ENCODE data around the gene FAM53A. TPM values are rescaled to one million over a fixed set of nuclear protein-coding genes. Genes with fewer than 3 reads are reported as not detected.

Gene FAM53A
- total RNA-seq, 1 donor from 2014 or later = 3.3 TPM

DNA sequence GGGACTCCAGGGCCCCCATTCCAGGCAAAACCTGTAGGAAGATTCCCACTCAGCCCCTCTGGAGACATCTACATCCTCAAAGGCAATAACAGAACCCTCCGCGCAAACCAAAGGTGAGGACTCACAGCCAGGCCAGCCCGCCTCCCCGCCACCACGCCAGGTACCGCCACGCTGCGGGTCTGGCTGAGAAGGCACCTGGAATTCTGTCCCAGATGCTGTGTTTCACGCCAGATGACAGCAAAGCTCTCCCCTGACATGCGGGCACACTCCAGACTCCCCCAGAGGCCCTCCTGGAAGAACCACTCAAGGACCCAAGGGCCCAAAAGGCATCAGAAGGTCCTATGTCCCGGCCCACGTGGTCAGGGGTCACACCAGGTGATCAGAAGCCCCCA is 59.6 kb downstream of the FAM53A start:
- intact Hi-C loops (cut with micrococcal nuclease) = no loop called here
- Mint-ChIP-seq H3K4me3 (ENCODE audit: low read depth) (no peak overlapping the region), H3K27ac (no peak overlapping the region), H3K27me3 (ENCODE audit: low read depth) (no peaks in the 10 kb centered on the region), H3K9me3 (no peaks in the 10 kb centered on the region), H3K4me1 (ENCODE audit: low read depth) (no peaks in the 10 kb centered on the region), H3K36me3 (ENCODE audit: low read depth) (no peaks in the 10 kb centered on the region)
- no peak for DNase-seq (ENCODE audit: low spot score)

DNA sequence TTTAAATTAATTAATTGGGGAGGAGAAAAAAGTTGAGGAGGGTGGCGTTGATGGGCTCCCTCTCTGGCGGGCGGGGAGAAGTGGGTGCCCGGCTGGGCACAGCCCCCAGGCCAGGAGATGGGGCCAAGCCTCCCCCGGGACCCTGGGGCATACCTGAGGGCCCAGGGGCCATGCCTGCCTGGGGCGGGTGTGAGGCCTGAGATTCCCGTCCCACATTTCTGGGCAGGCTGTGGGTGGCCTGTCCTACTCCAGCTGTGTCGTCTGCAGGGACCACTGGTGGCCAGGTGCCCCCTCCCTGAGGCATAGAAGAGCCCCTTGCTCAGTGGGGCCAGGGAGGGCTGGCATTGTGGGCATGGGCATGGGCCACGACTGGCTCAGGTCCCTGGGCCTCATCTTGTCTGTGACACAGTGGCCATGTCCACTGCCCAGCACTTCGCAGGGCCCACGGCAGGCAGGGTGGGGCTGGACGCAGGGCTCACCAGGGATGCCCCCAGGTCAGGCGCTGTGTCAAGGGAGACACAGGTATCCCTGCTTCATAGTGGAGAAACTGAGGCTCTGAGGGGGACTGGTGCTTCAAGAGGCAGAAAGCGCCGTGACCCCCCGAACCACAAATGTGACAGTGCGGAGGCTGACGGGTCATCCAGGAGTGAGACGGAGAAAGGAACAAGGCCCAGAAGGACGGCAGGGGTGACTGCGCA is 60.1 kb downstream of the FAM53A start:
- no peaks in the 10 kb centered on the region for H3K27me3 Mint-ChIP-seq (ENCODE audit: low read depth)
- no peak overlapping the region for H3K4me3 Mint-ChIP-seq (ENCODE audit: low read depth)
- no peak overlapping the region for H3K27ac Mint-ChIP-seq
- intact Hi-C loops (cut with micrococcal nuclease) = no loop called here
- H3K4me1 Mint-ChIP-seq (ENCODE audit: low read depth) = no peaks in the 10 kb centered on the region
- DNase-seq (ENCODE audit: low spot score) = no peak
- no peaks in the 10 kb centered on the region for H3K9me3 Mint-ChIP-seq
- H3K36me3 Mint-ChIP-seq (ENCODE audit: low read depth) = no peaks in the 10 kb centered on the region

DNA sequence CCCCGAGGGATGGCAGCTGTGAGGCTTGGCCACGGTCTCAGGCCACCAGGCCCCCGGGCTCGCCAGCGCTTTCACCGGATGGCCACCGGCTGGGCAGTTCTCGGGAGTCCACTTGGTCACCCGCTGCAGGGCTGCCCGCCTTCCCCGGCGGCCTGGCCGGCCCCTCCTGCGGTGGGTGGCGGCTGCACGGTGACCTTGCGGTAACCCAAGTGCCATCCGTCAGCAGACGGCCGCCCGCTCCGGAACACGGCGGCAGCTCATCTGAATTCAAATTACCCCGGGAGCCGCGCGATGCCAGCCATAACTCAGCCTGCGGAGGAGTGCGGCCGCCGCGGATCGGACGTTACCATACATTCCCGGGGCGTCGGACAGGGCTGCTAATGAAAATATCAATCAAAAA is 60.7 kb downstream of the FAM53A start:
- no peak for DNase-seq (ENCODE audit: low spot score)

DNA sequence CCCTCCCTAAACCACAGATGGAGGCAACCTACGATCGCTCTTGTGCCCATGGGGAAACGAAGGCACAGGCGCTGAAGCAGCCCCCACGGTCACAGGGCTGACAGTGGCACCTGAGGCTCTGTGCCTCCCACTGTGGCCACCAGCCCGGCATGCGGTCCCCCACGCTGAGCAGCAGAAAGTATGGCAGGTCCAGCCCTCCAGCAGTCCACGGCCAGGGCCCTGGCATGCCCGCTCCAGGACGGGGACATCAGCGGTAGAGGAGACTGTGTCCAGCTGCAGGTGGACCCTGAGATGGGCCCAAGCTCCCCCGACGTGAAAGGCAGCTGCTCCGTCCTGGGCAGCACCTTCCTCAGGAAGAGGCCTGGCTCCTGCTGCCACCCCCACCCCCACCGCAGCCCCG is 61.2 kb downstream of the FAM53A start:
- Mint-ChIP-seq H3K4me1 (ENCODE audit: low read depth) (no peaks in the 10 kb centered on the region), H3K27me3 (ENCODE audit: low read depth) (no peaks in the 10 kb centered on the region), H3K27ac (no peak overlapping the region), H3K9me3 (no peaks in the 10 kb centered on the region), H3K36me3 (ENCODE audit: low read depth) (no peaks in the 10 kb centered on the region), H3K4me3 (ENCODE audit: low read depth) (no peak overlapping the region)
- intact Hi-C loops (cut with micrococcal nuclease) = no loop called here
- DNase-seq (ENCODE audit: low spot score) = no peak

More for the DNA sequence above, 60.7 kb downstream of the FAM53A start:
- Mint-ChIP-seq H3K27me3 (ENCODE audit: low read depth) (no peaks in the 10 kb centered on the region), H3K4me1 (ENCODE audit: low read depth) (no peaks in the 10 kb centered on the region), H3K36me3 (ENCODE audit: low read depth) (no peaks in the 10 kb centered on the region), H3K27ac (no peak overlapping the region), H3K4me3 (ENCODE audit: low read depth) (no peak overlapping the region), H3K9me3 (no peaks in the 10 kb centered on the region)
- intact Hi-C loops (cut with micrococcal nuclease) = no loop called here

DNA sequence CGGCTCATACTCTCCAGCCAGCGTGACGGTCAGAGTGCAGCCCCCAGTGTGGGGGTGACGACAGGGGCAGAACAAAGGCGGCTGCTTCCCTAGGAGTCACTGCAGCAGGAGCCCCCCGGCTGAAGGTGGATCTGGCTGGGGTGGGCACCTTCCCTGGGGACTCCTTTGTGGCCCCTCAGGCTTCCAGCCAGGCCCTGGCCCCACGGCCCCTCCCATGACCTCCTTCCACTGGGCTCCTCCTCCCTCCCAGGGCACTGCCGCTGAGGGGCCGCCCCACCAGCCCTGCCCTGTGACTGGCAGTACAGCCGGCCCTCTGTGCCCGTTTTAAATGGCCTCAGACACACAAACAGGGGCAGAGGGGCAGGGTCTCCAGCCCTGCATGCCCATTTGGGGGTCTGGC is 61.9 kb downstream of the FAM53A start:
- no peak overlapping the region for H3K27ac Mint-ChIP-seq
- H3K9me3 Mint-ChIP-seq = no peaks in the 10 kb centered on the region
- no peaks in the 10 kb centered on the region for H3K36me3 Mint-ChIP-seq (ENCODE audit: low read depth)
- DNase-seq (ENCODE audit: low spot score) = no peak
- no peak overlapping the region for H3K4me3 Mint-ChIP-seq (ENCODE audit: low read depth)
- H3K4me1 Mint-ChIP-seq (ENCODE audit: low read depth) = no peaks in the 10 kb centered on the region
- no peaks in the 10 kb centered on the region for H3K27me3 Mint-ChIP-seq (ENCODE audit: low read depth)
- intact Hi-C loops (cut with micrococcal nuclease) = no loop called here

DNA sequence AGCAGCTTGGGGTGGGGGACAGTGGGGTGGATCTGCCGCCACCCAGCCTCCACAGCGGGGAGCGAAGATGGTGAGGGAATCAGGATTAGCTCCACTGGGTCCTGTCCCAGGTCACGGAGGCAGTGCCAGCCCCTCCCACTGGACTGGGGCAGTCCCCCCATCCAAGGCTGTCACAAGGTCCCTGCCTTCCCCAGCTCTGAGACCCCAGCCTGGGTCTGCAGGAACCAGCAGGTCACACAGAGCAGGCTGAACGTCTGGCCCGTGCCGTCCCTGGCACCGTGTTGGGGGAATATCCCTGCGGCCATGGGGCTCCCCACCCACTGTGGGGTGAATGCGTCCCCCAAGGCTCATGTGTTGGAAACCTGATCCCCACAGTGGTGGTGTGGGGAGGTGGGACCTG is 62.6 kb downstream of the FAM53A start:
- H3K9me3 Mint-ChIP-seq = no peaks in the 10 kb centered on the region
- no peak overlapping the region for H3K4me3 Mint-ChIP-seq (ENCODE audit: low read depth)
- no peak for DNase-seq (ENCODE audit: low spot score)
- no peak overlapping the region for H3K27ac Mint-ChIP-seq
- H3K36me3 Mint-ChIP-seq (ENCODE audit: low read depth) = no peaks in the 10 kb centered on the region
- intact Hi-C loops (cut with micrococcal nuclease) = no loop called here
- no peaks in the 10 kb centered on the region for H3K4me1 Mint-ChIP-seq (ENCODE audit: low read depth)
- H3K27me3 Mint-ChIP-seq (ENCODE audit: low read depth) = no peaks in the 10 kb centered on the region

DNA sequence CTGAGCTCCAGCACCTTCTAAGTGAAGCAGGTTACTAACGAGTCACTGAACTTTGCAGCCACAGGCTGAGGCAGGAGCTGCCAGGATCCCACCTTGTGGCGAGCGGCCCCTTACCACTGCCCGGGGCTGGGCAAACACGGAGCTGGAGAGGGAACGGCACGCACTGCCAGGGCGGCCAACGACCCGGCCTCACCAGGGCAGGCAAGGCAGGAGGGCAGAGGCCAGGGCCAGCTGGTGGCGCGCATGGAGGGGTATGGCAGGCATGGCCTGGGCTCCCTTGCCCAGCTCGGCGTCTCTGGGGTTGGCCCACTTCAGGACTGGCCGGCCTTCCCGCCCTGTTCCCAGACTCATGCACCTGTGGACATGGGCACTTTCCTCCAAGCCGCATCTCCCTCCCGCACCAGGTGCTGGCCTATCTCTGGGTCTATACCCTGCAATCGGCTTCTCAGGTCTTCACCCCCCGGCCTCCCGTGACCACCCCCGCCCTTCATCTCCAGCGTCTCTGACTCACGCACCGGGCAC is 64.9 kb downstream of the FAM53A start:
- no peak overlapping the region for H3K4me3 Mint-ChIP-seq (ENCODE audit: low read depth)
- intact Hi-C loops (cut with micrococcal nuclease) = no loop called here

DNA sequence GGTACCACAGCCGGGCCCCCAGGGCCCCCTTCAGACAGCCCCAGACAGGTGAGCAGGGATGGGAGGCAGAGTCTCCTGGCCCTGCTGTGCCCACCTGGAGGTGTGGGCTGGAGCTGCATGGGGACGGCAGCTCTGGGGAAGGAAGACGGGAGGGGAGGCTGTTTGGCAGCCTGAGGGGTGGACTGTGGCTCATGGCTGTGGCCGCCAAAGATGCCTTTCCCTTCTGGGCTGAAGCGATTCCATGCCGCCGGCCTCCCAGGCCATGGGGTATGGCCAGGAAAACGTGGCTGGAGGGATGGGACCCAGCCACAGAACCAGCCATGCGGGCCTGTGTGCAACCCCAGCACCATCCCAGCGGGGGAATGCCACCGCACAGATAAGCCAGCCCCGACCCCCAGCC is 65.7 kb downstream of the FAM53A start:
- Mint-ChIP-seq H3K27me3 (ENCODE audit: low read depth) (no peaks in the 10 kb centered on the region), H3K36me3 (ENCODE audit: low read depth) (no peaks in the 10 kb centered on the region), H3K4me1 (ENCODE audit: low read depth) (peaks cover 4% of the 10 kb centered on the region), H3K9me3 (peaks cover 7% of the 10 kb centered on the region), H3K4me3 (ENCODE audit: low read depth) (no peak overlapping the region), H3K27ac (no peak overlapping the region)
- no peak for DNase-seq (ENCODE audit: low spot score)
- intact Hi-C loops (cut with micrococcal nuclease) = no loop called here

More for the DNA sequence above, 64.9 kb downstream of the FAM53A start:
- DNase-seq (ENCODE audit: low spot score) = no peak
- H3K4me1 Mint-ChIP-seq (ENCODE audit: low read depth) = peaks cover 4% of the 10 kb centered on the region
- no peak overlapping the region for H3K27ac Mint-ChIP-seq
- H3K36me3 Mint-ChIP-seq (ENCODE audit: low read depth) = no peaks in the 10 kb centered on the region
- no peaks in the 10 kb centered on the region for H3K27me3 Mint-ChIP-seq (ENCODE audit: low read depth)
- H3K9me3 Mint-ChIP-seq = peaks cover 7% of the 10 kb centered on the region

DNA sequence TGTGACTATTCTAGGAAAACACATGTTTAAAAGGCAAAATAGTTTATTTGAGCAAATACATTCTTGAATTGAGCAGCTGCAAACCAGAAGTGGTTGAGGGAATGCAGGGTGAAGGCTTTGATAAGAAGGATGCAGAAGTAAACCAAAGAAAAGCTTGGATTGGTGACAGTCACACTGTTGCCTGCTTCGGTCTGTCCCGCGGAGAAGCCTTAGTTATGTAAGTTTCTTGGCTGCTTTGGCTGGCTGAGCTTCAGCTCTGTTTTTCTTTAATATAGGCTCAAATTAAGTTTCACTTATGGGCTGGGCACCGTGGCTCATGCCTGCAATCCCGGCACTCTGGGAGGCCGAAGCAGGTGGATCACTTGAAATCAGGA is 67.6 kb downstream of the FAM53A start:
- no peak overlapping the region for H3K27ac Mint-ChIP-seq
- intact Hi-C loops (cut with micrococcal nuclease) = no loop called here

DNA sequence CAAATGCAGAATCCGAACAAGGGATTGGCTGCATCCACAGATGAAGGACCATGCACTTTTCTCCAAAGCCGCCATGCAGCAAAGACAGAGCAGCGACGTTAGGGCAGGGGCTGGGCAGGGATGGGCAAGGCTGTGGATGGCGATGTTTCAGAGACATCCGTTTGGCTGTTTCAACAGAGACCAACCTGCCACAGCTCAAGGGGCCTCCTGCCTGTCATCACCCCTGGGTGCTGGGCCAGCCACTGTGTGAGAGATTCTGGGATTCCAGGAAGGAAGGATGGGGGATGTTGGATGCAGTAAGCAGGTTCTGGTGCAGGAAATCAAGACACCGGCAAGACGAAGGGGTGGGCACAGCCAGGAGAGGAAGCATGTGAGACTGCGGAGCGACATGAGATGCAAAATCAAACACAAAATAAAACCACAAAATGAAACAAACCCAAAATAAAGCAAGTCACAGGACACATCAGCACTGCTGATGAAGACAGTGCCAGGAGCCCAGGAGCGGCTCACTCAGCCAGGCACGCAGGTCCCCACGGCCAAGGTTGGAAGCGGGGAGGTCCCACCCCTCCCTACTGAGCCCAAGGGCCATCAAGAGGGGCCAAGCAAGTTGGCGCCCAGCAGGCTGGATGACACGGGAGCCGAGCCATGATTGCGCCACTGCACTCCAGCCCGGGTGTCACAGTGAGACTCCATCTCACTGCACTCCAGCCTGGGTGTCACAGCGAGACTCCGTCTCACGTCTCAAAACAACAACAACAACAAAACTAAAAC is 68.1 kb downstream of the FAM53A start:
- intact Hi-C loops (cut with micrococcal nuclease) = no loop called here
- DNase-seq (ENCODE audit: low spot score) = no peak
- H3K4me3 Mint-ChIP-seq (ENCODE audit: low read depth) = no peak overlapping the region
- H3K4me1 Mint-ChIP-seq (ENCODE audit: low read depth) = peaks cover 4% of the 10 kb centered on the region
- H3K36me3 Mint-ChIP-seq (ENCODE audit: low read depth) = no peaks in the 10 kb centered on the region
- no peak overlapping the region for H3K27ac Mint-ChIP-seq
- H3K9me3 Mint-ChIP-seq = peaks cover 7% of the 10 kb centered on the region
- H3K27me3 Mint-ChIP-seq (ENCODE audit: low read depth) = no peaks in the 10 kb centered on the region

More for the DNA sequence above, 67.6 kb downstream of the FAM53A start:
- Mint-ChIP-seq H3K4me3 (ENCODE audit: low read depth) (no peak overlapping the region), H3K27me3 (ENCODE audit: low read depth) (no peaks in the 10 kb centered on the region), H3K36me3 (ENCODE audit: low read depth) (no peaks in the 10 kb centered on the region), H3K4me1 (ENCODE audit: low read depth) (peaks cover 4% of the 10 kb centered on the region), H3K9me3 (peaks cover 7% of the 10 kb centered on the region)
- DNase-seq (ENCODE audit: low spot score) = no peak

DNA sequence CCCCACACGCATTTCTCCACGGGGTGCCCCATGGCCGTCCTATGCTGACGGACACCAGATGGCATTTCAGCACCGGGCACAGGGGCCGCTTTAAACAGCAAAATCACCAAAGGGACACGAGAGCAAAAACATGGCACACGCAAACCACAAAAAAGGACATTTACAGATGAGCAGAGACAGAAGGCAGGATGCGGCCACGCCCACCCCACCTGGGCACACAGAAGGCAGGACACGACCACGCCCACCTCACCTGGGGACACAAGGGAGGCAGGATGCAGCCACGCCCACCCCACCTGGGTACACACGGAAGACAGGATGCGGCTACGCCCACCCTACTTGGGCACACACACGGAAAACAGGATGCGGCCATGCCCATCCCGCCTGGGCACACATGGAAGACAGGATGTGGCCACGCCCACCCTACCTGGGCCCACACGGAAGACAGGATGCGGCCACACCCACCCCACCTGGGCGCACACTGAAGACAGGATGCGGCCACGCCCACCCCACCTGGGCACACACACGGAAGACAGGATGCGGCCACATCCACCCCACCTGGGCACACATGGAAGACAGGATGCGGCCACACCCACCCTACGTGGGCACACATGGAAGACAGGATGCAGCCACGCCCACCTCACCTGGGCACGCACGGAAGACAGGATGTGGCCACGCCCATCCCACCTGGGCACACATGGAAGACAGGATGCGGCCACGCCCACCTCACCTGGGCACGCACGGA is 69.1 kb downstream of the FAM53A start:
- H3K36me3 Mint-ChIP-seq (ENCODE audit: low read depth) = no peaks in the 10 kb centered on the region
- H3K4me3 Mint-ChIP-seq (ENCODE audit: low read depth) = no peak overlapping the region
- no peak for DNase-seq (ENCODE audit: low spot score)
- no peaks in the 10 kb centered on the region for H3K27me3 Mint-ChIP-seq (ENCODE audit: low read depth)
- no peak overlapping the region for H3K27ac Mint-ChIP-seq
- intact Hi-C loops (cut with micrococcal nuclease) = no loop called here
- peaks cover 4% of the 10 kb centered on the region for H3K4me1 Mint-ChIP-seq (ENCODE audit: low read depth)
- peaks cover 7% of the 10 kb centered on the region for H3K9me3 Mint-ChIP-seq

DNA sequence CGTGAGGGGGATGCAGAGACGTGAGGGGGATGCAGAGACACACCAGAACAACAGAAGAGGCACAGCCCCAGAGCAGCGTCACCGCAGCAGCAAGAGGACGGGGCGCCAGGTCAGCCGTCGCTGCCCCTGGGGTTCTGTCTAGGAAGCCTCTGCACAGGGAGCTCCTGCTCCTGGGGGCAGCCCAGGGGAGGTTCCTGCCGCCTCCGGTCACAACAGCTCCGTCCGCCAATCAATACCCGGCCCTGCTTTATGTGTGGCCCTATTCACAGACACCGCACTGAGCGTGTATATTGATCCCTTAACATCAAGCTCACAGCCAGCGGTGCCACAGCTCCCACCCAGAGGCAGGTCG is 69.6 kb downstream of the FAM53A start:
- H3K27ac Mint-ChIP-seq = no peak overlapping the region
- no peak for DNase-seq (ENCODE audit: low spot score)
- no peaks in the 10 kb centered on the region for H3K27me3 Mint-ChIP-seq (ENCODE audit: low read depth)
- H3K9me3 Mint-ChIP-seq = peaks cover 7% of the 10 kb centered on the region
- no peaks in the 10 kb centered on the region for H3K36me3 Mint-ChIP-seq (ENCODE audit: low read depth)
- intact Hi-C loops (cut with micrococcal nuclease) = no loop called here
- H3K4me3 Mint-ChIP-seq (ENCODE audit: low read depth) = no peak overlapping the region
- peaks cover 4% of the 10 kb centered on the region for H3K4me1 Mint-ChIP-seq (ENCODE audit: low read depth)

DNA sequence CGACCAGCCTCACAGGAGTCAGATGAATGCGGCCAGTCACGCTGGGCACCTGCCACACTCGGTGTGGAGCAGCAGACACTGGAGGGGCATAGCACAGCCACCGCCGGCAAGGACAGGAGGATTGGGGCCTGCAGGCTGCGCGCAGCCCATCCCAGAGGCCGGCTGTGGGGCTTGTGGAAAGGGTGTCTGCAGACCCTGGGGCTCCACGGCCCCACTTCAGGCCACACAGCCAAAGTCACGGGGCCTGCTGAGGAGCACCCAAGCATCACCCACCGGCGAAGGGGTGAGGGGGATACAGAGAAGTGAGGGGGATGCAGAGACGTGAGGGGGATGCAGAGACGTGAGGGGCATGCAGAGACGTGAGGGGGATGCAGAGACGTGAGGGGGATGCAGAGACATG is 70.1 kb downstream of the FAM53A start:
- Mint-ChIP-seq H3K27me3 (ENCODE audit: low read depth) (no peaks in the 10 kb centered on the region), H3K4me1 (ENCODE audit: low read depth) (peaks cover 4% of the 10 kb centered on the region), H3K27ac (no peak overlapping the region), H3K4me3 (ENCODE audit: low read depth) (no peak overlapping the region), H3K9me3 (peaks cover 7% of the 10 kb centered on the region), H3K36me3 (ENCODE audit: low read depth) (no peaks in the 10 kb centered on the region)
- intact Hi-C loops (cut with micrococcal nuclease) = no loop called here
- DNase-seq (ENCODE audit: low spot score) = no peak

All from activated T-helper 2 cell treated with anti-CD3 and anti-CD28 coated beads, Interferon-gamma antibody, Interleukin-2, Interleukin-4, amounts not matched to agents 10 μg/mL and 5 μg/mL and 100 μg/mL, durations not matched to agents 14 hours and 24 hours and 36 hours (primary cell).